DOHH2 (cell line): ENCODE results near the gene FIGN.

Experiments
- EZH2phosphoT487 ChIP-seq: fragments of 200-600 bp; sonication (generic); IDR thresholded peaks from 2 replicates; pipeline ENCODE4 v1.6.1; 2017; ENCODE audit warnings: borderline replicate concordance, mild to moderate bottlenecking, antibody characterized with exemption, low read length, moderate library complexity, mixed read lengths
- TF ChIP-seq, protein P1 (sequence below): fragments of 200-600 bp; sonication (generic); IDR thresholded peaks from one replicate; pipeline ENCODE4 v1.5.1; 2014; ENCODE audit warnings: antibody characterized with exemption, mild to moderate bottlenecking, low read depth, low read length; ENCODE audit not compliant: poor library complexity, severe bottlenecking

DNA sequence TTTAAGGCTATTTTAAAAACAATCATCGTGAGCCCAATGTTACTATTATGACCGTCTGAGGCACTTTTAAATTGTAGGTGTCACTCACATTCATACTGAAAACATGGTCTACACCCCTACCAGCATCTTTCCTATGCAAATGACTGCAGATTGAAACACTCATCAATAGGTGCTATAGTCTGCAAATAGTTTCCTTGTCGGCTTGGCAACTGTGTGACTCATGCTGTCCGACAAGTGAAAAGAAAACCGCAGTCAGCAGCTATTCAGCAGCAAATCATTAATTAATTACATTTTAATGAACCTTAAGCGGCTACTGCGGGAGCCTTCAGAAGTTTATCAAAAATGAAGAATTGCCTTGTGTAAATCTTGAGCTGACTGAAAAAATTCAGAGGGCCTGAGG is 134.4 kb downstream of the FIGN start:
- TF ChIP-seq, protein P1, sequence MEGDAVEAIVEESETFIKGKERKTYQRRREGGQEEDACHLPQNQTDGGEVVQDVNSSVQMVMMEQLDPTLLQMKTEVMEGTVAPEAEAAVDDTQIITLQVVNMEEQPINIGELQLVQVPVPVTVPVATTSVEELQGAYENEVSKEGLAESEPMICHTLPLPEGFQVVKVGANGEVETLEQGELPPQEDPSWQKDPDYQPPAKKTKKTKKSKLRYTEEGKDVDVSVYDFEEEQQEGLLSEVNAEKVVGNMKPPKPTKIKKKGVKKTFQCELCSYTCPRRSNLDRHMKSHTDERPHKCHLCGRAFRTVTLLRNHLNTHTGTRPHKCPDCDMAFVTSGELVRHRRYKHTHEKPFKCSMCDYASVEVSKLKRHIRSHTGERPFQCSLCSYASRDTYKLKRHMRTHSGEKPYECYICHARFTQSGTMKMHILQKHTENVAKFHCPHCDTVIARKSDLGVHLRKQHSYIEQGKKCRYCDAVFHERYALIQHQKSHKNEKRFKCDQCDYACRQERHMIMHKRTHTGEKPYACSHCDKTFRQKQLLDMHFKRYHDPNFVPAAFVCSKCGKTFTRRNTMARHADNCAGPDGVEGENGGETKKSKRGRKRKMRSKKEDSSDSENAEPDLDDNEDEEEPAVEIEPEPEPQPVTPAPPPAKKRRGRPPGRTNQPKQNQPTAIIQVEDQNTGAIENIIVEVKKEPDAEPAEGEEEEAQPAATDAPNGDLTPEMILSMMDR = no peak
- no peak for TF ChIP-seq EZH2phosphoT487
